ENCODE measurements around the gene NTRK3.

Gene NTRK3

GRCh38 chr15:88014454-88015160 lies 241.9 kb downstream of the NTRK3 start:
- no peak for DNase-seq (ENCODE audit: low spot score)
- no peak for TF ChIP-seq CTCF (IDR thresholded peaks at IDR 0.05; ENCODE audit: extremely low read depth, missing control alignments)

GRCh38 chr15:88013111-88013510 lies 243.4 kb downstream of the NTRK3 start:
- no peak for DNase-seq (ENCODE audit: low spot score)
- TF ChIP-seq CTCF (IDR thresholded peaks at IDR 0.05; ENCODE audit: extremely low read depth, missing control alignments) = no peak

- no peak for TF ChIP-seq CTCF (IDR thresholded peaks at IDR 0.05; ENCODE audit: extremely low read depth, missing control alignments)
- DNase-seq (ENCODE audit: low spot score) = no peak
Observed at GRCh38 chr15:88012688-88013087, 243.9 kb downstream of the NTRK3 start.

GRCh38 chr15:88012233-88012632 lies 244.3 kb downstream of the NTRK3 start:
- no peak for DNase-seq (ENCODE audit: low spot score)
- no peak for TF ChIP-seq CTCF (IDR thresholded peaks at IDR 0.05; ENCODE audit: extremely low read depth, missing control alignments)

GRCh38 chr15:88011533-88011932 lies 245.0 kb downstream of the NTRK3 start:
- no peak for TF ChIP-seq CTCF (IDR thresholded peaks at IDR 0.05; ENCODE audit: extremely low read depth, missing control alignments)
- DNase-seq (ENCODE audit: low spot score) = no peak

- TF ChIP-seq CTCF (IDR thresholded peaks at IDR 0.05; ENCODE audit: extremely low read depth, missing control alignments) = no peak
- no peak for DNase-seq (ENCODE audit: low spot score)
Observed at GRCh38 chr15:88006146-88006545, 250.4 kb downstream of the NTRK3 start.

- no peak for TF ChIP-seq CTCF (IDR thresholded peaks at IDR 0.05; ENCODE audit: extremely low read depth, missing control alignments)
- no peak for DNase-seq (ENCODE audit: low spot score)
Observed at GRCh38 chr15:88004399-88004798, 252.1 kb downstream of the NTRK3 start.
